Loucy (cell line): Measurements from ENCODE around the gene SUFU.

ENCODE experiments used
- H2AFZ ChIP-seq: fragments of 200-600 bp; sonication (generic); 2 replicates; pipeline ENCODE4 v1.6.0; 2016; ENCODE audit warnings: antibody characterized with exemption, mild to moderate bottlenecking, low read length, moderate library complexity
- H3F3A ChIP-seq: fragments of 200-600 bp; 2 replicates; pipeline ENCODE4 v1.6.0; 2016; ENCODE audit warnings: antibody characterized with exemption, low read depth, mild to moderate bottlenecking
- H3K27me3 ChIP-seq: fragments of 200-600 bp; sonication (generic); 2 replicates; pipeline ENCODE4 v1.6.1; 2014; ENCODE audit warnings: low read length, mild to moderate bottlenecking; ENCODE audit not compliant: insufficient read depth, poor library complexity, severe bottlenecking
- H3K36me3 ChIP-seq: fragments of 200-600 bp; sonication (generic); 2 replicates; pipeline ENCODE4 v1.6.1; 2016; ENCODE audit warnings: low read length; ENCODE audit not compliant: insufficient read depth
- H3K4me1 ChIP-seq: fragments of 200-600 bp; sonication (generic); 2 replicates; pipeline ENCODE4 v1.5.1; 2014; ENCODE audit warnings: low read length, mild to moderate bottlenecking; ENCODE audit not compliant: insufficient read depth, poor library complexity, severe bottlenecking
- H3K4me2 ChIP-seq: fragments of 200-600 bp; sonication (generic); 2 replicates; pipeline ENCODE4 v1.6.0; 2014; ENCODE audit warnings: antibody characterized with exemption, low read length, low read depth, mild to moderate bottlenecking; ENCODE audit not compliant: poor library complexity, severe bottlenecking
- H3K4me3 ChIP-seq: fragments of 200-600 bp; sonication (generic); 2 replicates; pipeline ENCODE4 v1.5.1; 2014; ENCODE audit warnings: low read length, mild to moderate bottlenecking, mixed read lengths; ENCODE audit not compliant: poor library complexity, severe bottlenecking
- H3K79me2 ChIP-seq: fragments of 200-600 bp; sonication (generic); 2 replicates; pipeline ENCODE4 v1.6.1; 2014; ENCODE audit warnings: low read length; ENCODE audit not compliant: insufficient read depth
- H3K9ac ChIP-seq: fragments of 200-600 bp; sonication (generic); 2 replicates; pipeline ENCODE4 v1.6.0; 2014; ENCODE audit warnings: mild to moderate bottlenecking, low read depth, low read length, moderate library complexity; ENCODE audit not compliant: poor library complexity, severe bottlenecking
- H3K9me2 ChIP-seq: fragments of 200-600 bp; sonication (generic); replicated peaks from 2 replicates; pipeline ENCODE4 v1.6.1; 2016; ENCODE audit warnings: low read depth, low read length, mixed read lengths
- H3K9me3 ChIP-seq: fragments of 200-600 bp; sonication (generic); 2 replicates; pipeline ENCODE4 v1.6.1; 2014; ENCODE audit warnings: mild to moderate bottlenecking, antibody characterized with exemption, low read length, low read depth; ENCODE audit not compliant: insufficient read depth
- H4K20me1 ChIP-seq: fragments of 200-600 bp; sonication (generic); 2 replicates; pipeline ENCODE4 v1.6.0; 2014; ENCODE audit warnings: antibody characterized with exemption, low read length, mild to moderate bottlenecking; ENCODE audit not compliant: insufficient read depth, poor library complexity, severe bottlenecking
- CTCF ChIP-seq: fragments of 200-600 bp; sonication (generic); conservative IDR thresholded peaks from 2 replicates; pipeline ENCODE4 v1.5.1; 2014; ENCODE audit warnings: mild to moderate bottlenecking, antibody characterized with exemption, low read length
- EZH2phosphoT487 ChIP-seq: fragments of 200-600 bp; IDR thresholded peaks from 2 replicates; pipeline ENCODE4 v1.6.1; 2018; ENCODE audit warnings: antibody characterized with exemption, mild to moderate bottlenecking, moderate library complexity, borderline replicate concordance

The SUFU gene

GRCh38 chr10:102504179-102504975, 605 bp downstream of the SUFU start:
- H3K9me2 ChIP-seq = no peaks in the 10 kb centered on the region
- H3K79me2 ChIP-seq = peaks cover 68% of the 10 kb centered on the region
- no peak for TF ChIP-seq CTCF
- peak overlapping the region; percentile 98 for H3K4me2 ChIP-seq
- H3K9ac ChIP-seq = peak overlapping the region; percentile 87
- H3K4me3 ChIP-seq = peak overlapping the region; percentile 98
- no peaks in the 10 kb centered on the region for H3K9me3 ChIP-seq
- H3F3A ChIP-seq = no peaks in the 10 kb centered on the region
- H3K36me3 ChIP-seq = peaks cover 4% of the 10 kb centered on the region; the same call in 1 of the 2 replicates
- H4K20me1 ChIP-seq = peaks cover 50% of the 10 kb centered on the region
- peak overlapping the region; percentile 87 for H2AFZ ChIP-seq
- H3K27me3 ChIP-seq = no peaks in the 10 kb centered on the region
- H3K4me1 ChIP-seq = peaks cover 63% of the 10 kb centered on the region

- H3K4me2 ChIP-seq = peak overlapping the region; percentile 98
- no peak overlapping the region for H2AFZ ChIP-seq
- H3K9me2 ChIP-seq = no peaks in the 10 kb centered on the region
- H4K20me1 ChIP-seq = peaks cover 44% of the 10 kb centered on the region
- H3F3A ChIP-seq = no peaks in the 10 kb centered on the region
- H3K4me1 ChIP-seq = peaks cover 58% of the 10 kb centered on the region
- TF ChIP-seq CTCF = no peak
- TF ChIP-seq EZH2phosphoT487 = no peak
- H3K4me3 ChIP-seq = peak overlapping the region; percentile 98
- H3K27me3 ChIP-seq = no peaks in the 10 kb centered on the region
- peaks cover 63% of the 10 kb centered on the region for H3K79me2 ChIP-seq
- no peaks in the 10 kb centered on the region for H3K9me3 ChIP-seq
- peak overlapping the region; percentile 87 for H3K9ac ChIP-seq
- H3K36me3 ChIP-seq = peaks cover 10% of the 10 kb centered on the region; the same call in 1 of the 2 replicates
These were observed 1.2 kb downstream of the SUFU start for GRCh38 chr10:102504976-102505300.

GRCh38 chr10:102505462-102506115, 1.8 kb downstream of the SUFU start:
- Histone ChIP-seq H3K27me3 (no peaks in the 10 kb centered on the region), H3K4me2 (peak overlapping the region; percentile 98), H2AFZ (no peak overlapping the region), H3K9me2 (no peaks in the 10 kb centered on the region), H3K9me3 (no peaks in the 10 kb centered on the region), H3K4me1 (peaks cover 55% of the 10 kb centered on the region), H3K36me3 (peaks cover 11% of the 10 kb centered on the region; the same call in 1 of the 2 replicates), H3K4me3 (peak overlapping the region; percentile 98), H3F3A (no peaks in the 10 kb centered on the region), H4K20me1 (peaks cover 42% of the 10 kb centered on the region), H3K9ac (peak overlapping the region; percentile 87), H3K79me2 (peaks cover 58% of the 10 kb centered on the region)
- TF ChIP-seq EZH2phosphoT487 (no peak), CTCF (no peak)
